ENCODE data around the gene SMPD1. TPM values are rescaled to one million over a fixed set of nuclear protein-coding genes. Genes with fewer than 3 reads are reported as not detected.

Gene SMPD1
- 10 to 100 TPM; 50.8 to 56.3 TPM for total RNA-seq
- long read RNA-seq, transcript SMPD1-201 (6 exons, 2,452 nt) = major isoform, 6 of 19 reads
- long read RNA-seq, partial matches to known transcripts = 9 of 19 reads
- long read RNA-seq, other reads (novel, unspliced or antisense) = 2 of 19 reads

- peak; percentile 95 for DNase-seq
- intact Hi-C loops (cut with DNase I) = loop anchor here in 1 of 2 donors (5.0 kb wide), 1 partner anchor 112 kb away; no protein-coding TSS in a partner anchor
- ATAC-seq = peak; percentile 98
Observed at GRCh38 chr11:6389905-6390717, at the start of gene SMPD1. Gene SMPD1, plus strand, starts transcription at chr11:6390474. Its CDS starts 125 bp downstream, at chr11:6390599.

- intact Hi-C loops (cut with DNase I) = no loop called here
- ATAC-seq (no peak), DNase-seq (no peak)
Observed at GRCh38 chr11:6345366-6345765, 44.9 kb upstream of the SMPD1 start.

- no peak for DNase-seq
- intact Hi-C loops (cut with DNase I) = loop anchor here (5.0 to 10.0 kb wide), 3 partner anchors 33 to 325 kb away; no protein-coding TSS in a partner anchor
- ATAC-seq = no peak
Observed at GRCh38 chr11:6350043-6350442, 40.2 kb upstream of the SMPD1 start.

GRCh38 chr11:6350486-6350885, 39.8 kb upstream of the SMPD1 start:
- ATAC-seq = no peak
- no peak for DNase-seq
- intact Hi-C loops (cut with DNase I) = loop anchor here (5.0 to 10.0 kb wide), 3 partner anchors 33 to 326 kb away; no protein-coding TSS in a partner anchor

DNA sequence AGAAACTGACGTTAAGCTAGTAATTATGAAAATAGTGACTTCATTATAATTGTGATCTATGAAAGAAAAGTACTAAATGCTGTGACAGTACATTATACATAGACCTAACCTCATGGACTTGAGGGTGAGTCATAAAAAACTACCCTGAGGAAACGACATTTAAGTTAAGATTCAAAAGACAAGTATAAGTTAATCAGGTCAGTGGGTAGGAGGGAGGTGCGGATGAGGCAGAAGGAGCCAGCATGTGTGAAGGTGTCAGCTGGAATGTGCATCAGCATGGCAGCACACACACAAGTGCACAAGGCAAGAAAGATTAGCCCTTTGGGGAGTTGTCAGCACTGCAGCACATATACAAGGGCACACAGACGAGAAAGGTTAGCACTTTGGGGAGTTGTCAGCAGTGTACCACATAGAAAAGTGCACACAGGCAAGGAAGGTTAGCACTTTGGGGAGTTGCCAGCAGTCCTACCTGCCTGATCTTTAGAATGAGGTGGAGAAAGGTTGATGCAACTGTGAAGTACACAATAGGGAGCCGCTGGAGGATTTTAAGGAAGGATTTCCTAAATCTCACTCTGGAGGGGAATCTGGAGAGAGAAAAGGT, 38.4 kb upstream of the SMPD1 start:
- ATAC-seq = no peak
- DNase-seq = no peak
- intact Hi-C loops (cut with DNase I) = loop anchor here (2.0 to 10.0 kb wide), 4 partner anchors 35 to 329 kb away; no protein-coding TSS in a partner anchor

DNA sequence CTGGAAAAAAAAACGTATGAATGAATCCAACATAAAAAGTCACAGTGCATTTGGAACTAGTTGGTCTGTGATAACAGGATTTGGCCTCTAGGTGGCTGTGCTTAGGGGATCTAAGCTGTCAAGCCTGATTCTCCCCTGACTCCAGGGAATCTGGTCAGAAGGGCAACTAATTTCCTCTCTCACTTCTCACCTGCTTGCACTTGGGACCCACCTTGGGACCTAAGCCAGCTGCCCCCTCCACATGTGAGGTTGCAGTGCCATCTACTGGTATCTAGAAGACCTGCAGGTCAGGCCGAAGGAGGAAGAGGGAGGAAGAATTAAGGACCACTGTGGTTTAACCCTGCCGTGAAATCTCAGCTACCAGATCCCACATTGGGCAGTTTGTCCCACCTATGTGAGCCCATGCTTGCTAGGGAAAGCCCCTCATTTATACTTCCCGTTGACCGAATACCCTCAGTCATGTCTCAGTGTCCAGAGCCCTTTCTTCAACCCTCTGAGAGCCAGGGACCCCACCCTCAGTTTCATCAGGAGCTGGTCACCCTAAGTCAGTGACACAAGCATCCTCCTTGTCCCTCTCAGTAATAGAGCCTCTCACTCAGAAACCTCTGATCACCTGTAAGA, 36.8 kb upstream of the SMPD1 start:
- peak; percentile 68 to 71 for ATAC-seq
- intact Hi-C loops (cut with DNase I) = loop anchor here (1.0 to 10.0 kb wide), 5 partner anchors 36 to 331 kb away; no protein-coding TSS in a partner anchor
- DNase-seq = peak; percentile 41

DNA sequence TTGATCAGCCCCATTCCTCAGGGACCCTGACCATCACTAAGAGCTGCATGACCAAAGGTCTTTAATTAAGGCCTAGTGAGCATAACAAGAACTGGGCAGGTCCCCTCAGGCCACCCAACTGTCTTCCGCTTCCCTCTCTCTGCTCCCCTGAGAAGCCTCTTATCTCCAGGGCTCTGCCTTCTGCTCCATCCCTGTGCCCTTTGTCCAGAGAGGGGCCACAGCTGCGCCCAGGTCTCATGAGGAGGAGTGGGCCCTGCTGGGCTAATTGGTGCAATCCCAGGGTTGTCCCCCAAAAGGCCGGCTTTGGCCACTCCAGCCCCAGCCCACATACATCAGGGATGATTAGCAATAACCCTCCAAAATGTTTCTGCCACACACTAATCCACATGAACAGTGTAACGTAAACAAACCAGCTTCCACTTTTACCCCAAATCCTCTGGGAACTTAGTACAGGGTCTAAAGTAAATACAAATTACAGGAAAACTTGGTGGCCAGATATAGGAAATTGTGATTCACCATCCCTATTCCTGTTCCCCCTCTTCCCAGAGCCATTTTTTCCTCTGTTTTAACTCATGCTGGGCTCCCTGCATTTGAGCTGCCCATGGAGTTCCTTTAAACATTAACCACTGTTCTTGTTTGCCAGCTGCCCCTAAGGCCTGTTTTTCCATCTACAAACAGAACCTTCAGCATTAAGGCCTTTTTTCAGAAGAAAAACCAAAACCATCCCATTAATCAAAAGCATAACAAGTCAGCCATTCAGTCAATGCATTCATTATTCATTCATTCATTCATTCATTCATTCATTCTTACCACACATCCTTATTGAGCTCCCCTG, 35.4 kb upstream of the SMPD1 start:
- no peak for ATAC-seq
- intact Hi-C loops (cut with DNase I) = loop anchor here (5.0 to 10.0 kb wide), 3 partner anchors 38 to 330 kb away; no protein-coding TSS in a partner anchor
- no peak for DNase-seq

- intact Hi-C loops (cut with DNase I) = loop anchor here in 1 of 2 donors (10.0 kb wide), 1 partner anchor 332 kb away; no protein-coding TSS in a partner anchor
- ATAC-seq (no peak), DNase-seq (no peak)
Observed at GRCh38 chr11:6356503-6357055, 33.7 kb upstream of the SMPD1 start.

DNA sequence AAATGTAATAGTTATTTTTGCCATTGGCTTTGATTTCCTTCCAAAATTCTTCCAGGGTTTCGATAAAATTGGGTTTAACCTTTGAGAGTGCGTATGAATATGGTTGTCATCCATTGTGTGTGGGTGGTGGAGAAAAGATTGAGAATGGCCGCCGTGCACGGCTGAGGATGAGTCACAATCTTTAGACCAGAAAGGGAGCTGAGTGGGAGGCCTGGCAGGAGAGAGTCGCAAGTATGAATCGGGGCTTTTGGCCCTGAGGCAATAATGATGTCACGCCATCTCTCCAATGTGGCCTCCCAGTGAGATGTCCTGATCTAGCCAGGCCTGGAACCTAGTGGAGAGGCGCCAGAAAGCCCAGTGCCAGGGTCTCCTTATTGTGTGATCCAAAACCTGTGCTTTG, 33.1 kb upstream of the SMPD1 start:
- DNase-seq = peak; percentile 83
- ATAC-seq = peak; percentile 72 to 84
- intact Hi-C loops (cut with DNase I) = loop anchor here in 1 of 2 donors (10.0 kb wide), 1 partner anchor 332 kb away; no protein-coding TSS in a partner anchor

DNA sequence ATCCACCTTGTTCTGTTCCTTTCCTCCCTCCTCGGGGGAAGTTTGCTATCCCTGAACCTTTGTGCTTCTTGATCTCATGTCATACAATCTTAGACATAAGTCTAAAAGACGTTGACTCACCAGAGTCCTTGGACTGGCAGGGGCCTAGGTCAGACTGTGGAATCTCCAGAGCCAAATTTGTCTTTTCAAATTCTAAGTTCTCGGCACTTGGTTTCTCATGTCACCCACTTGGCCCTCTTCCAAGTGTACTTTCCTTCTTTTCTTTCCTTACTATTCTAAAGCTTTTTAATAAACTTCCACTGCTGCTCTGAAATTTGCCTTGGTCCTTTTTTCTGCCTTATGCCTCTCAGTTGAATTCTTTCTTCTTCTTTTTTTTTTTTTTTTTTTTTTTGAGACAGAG, 30.1 kb upstream of the SMPD1 start:
- ATAC-seq (no peak), DNase-seq (no peak)
- intact Hi-C loops (cut with DNase I) = loop anchor here in 1 of 2 donors (10.0 kb wide), 1 partner anchor 65 kb away; no protein-coding TSS in a partner anchor

DNA sequence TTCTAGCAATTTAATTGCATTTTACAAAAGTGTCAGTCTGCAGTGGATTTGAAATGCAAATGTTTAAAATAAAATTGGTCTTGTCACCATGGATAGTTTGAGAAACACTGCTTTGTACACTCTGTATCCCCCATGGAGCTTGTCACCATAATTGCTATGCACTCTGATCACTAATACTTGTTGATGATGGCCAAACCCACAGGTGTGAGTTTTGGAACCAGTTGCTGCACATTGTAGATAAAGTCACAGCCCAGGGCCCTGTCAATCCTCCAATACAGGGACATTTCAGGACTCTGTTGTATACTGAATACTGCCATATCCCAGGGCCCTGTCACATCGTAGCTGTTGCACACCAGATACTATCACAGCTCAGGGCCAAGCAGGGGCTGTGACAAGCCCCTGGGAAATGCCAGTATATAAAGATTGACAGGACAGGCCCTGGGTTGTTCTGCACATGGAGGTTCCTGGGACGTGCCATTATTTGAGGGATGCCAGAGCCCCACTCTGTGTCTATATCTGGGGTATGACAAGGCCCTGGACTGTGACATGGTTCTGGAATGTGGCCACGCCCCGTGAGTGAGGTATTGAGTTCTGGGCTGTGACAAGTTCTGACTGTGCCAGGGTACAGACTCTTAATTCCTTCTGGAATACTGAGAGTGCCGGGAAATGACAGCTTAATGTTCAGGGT, 27.9 kb upstream of the SMPD1 start:
- ATAC-seq = peak; percentile 86 to 94

GRCh38 chr11:6362873-6363678, 27.2 kb upstream of the SMPD1 start:
- intact Hi-C loops (cut with DNase I) = loop anchor here (2.0 to 10.0 kb wide), 2 partner anchors 66 to 68 kb away; no protein-coding TSS in a partner anchor
- ATAC-seq (peak; percentile 91 to 94), DNase-seq (peak; percentile 85)

More for the DNA sequence above, 27.9 kb upstream of the SMPD1 start:
- intact Hi-C loops (cut with DNase I) = loop anchor here (2.0 to 10.0 kb wide), 2 partner anchors 66 to 68 kb away; no protein-coding TSS in a partner anchor
- peak; percentile 76 for DNase-seq

DNA sequence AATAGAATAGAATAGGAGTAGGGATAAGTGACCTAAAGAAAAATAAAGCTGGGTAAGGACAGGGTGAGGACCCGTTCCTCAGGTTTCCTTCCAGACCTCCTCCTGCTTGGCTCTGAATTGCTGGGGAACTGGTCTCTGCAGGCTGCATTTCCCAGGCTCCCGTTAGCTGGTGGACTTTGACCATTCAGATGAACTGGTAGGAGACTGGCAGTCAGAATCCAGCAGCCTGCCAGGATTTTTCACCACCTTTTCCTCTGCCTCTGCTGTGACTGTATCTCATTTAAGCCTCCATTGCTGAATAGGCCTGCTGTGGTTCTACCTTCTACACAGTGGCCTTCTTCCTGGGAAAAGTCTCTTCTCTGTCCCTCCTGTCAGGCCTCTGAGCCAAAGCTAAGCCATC, 24.6 kb upstream of the SMPD1 start:
- ATAC-seq (no peak), DNase-seq (no peak)
- intact Hi-C loops (cut with DNase I) = loop anchor here in 1 of 2 donors (10.0 kb wide), 1 partner anchor 71 kb away; no protein-coding TSS in a partner anchor

- intact Hi-C loops (cut with DNase I) = loop anchor here in 1 of 2 donors (10.0 kb wide), 1 partner anchor 333 kb away; no protein-coding TSS in a partner anchor
- DNase-seq (no peak), ATAC-seq (no peak)
Observed at GRCh38 chr11:6371825-6372224, 18.4 kb upstream of the SMPD1 start.

- peak in 1 of 2 donors; percentile 38 for ATAC-seq
- intact Hi-C loops (cut with DNase I) = loop anchor here (2.0 to 10.0 kb wide), 3 partner anchors 64 to 327 kb away; partner anchors contain the start of gene HPX (in 1 of the 2)
- no peak for DNase-seq
Observed at GRCh38 chr11:6377902-6378639, 12.2 kb upstream of the SMPD1 start.
